NCI-H748 (cell line): ENCODE measurements around the gene EMD.

Experiments used
- DNase-seq: peaks from one replicate; lab custom pipeline; 2025; ENCODE audit not compliant: unreplicated experiment; lab: John Stamatoyannopoulos, UW

EMD gene

GRCh38 chrX:154412468-154412867 lies 33.4 kb downstream of the EMD start:
- DNase-seq: no peak

- DNase-seq: no peak
Observed at GRCh38 chrX:154413142-154413541, 34.0 kb downstream of the EMD start.

- peak; percentile 10 for DNase-seq
Observed at GRCh38 chrX:154417157-154417556, 38.1 kb downstream of the EMD start.

- no peak for DNase-seq
Observed at GRCh38 chrX:154419189-154419588, 40.1 kb downstream of the EMD start.

GRCh38 chrX:154419688-154420401 lies 40.8 kb downstream of the EMD start:
- no peak for DNase-seq

- DNase-seq: no peak
Observed at GRCh38 chrX:154420402-154420756, 41.3 kb downstream of the EMD start.

- DNase-seq: no peak
Observed at GRCh38 chrX:154426916-154427770, 48.0 kb downstream of the EMD start.

GRCh38 chrX:154428176-154429171 lies 49.4 kb downstream of the EMD start, which contains the start of gene ATP6AP1:
Gene ATP6AP1, plus strand, starts transcription at chrX:154428677. Its CDS starts 16 bp downstream, at chrX:154428693.
- peak; percentile 95 for DNase-seq

- DNase-seq: no peak
Observed at GRCh38 chrX:154429711-154430110, 50.6 kb downstream of the EMD start.

GRCh38 chrX:154430479-154430878 lies 51.4 kb downstream of the EMD start:
- no peak for DNase-seq

GRCh38 chrX:154430916-154431315 lies 51.8 kb downstream of the EMD start:
- DNase-seq: no peak
